ENCODE results near the gene CCR9.

Gene CCR9

DNA sequence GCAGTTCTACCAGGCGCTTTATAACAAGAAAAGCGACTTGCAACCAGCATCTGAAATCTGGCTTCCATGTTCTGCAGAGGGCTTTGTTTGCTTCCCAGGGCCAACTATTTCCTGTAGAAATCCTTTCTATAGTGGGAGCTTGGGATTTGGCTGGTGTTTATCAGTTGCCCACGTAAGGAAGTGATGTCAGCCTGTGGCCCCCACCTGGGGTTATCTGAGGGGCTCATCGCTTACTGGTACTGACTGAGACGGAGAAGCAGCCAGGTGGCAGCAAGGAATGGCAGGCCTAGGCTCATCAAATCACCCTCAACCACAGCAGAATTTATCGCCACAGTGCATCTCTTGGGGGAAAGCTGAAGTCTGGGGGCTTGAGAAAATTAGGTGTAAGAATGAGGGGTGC, 14.6 kb upstream of the CCR9 start:
- peaks cover 27% of the 10 kb centered on the region for H3K4me1 ChIP-seq (ENCODE audit: control insufficient read depth, insufficient read depth, low read length, poor library complexity, severe bottlenecking)
- no peaks in the 10 kb centered on the region for H3K27me3 ChIP-seq (replicated peaks; ENCODE audit: control insufficient read depth, insufficient read depth, low read length, poor library complexity, severe bottlenecking)
- H3K36me3 ChIP-seq (ENCODE audit: control insufficient read depth, insufficient read depth, low read length) = no peaks in the 10 kb centered on the region
- H3K4me3 ChIP-seq (ENCODE audit: insufficient read depth, low read depth, low read length, poor library complexity, severe bottlenecking) = no peak overlapping the region
- no peak for DNase-seq
- H3K27ac ChIP-seq (ENCODE audit: insufficient read depth, low read length, poor library complexity, severe bottlenecking) = no peak overlapping the region
- H3K9me3 ChIP-seq (ENCODE audit: control insufficient read depth, low read length) = no peaks in the 10 kb centered on the region

DNA sequence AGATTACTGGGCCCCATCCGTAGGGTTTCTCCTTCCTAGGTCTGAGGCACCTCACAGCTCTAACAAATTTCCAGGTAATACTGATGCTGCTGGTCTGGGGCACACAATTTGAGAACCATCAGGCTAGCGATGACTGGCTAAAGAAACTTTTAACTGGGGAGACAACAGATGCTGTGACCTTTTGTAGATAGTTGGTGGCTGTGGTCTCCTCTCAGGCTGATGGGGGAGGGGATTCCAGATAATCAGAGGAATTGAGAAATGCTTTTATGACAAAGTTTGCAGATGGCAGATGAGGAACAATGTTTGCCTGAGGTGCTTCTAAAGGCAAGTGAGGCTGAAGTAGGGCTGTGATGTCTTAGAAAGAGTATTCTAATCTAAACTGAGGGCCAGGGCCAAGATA, 13.8 kb upstream of the CCR9 start:
- Histone ChIP-seq H3K9me3 (ENCODE audit: control insufficient read depth, low read length) (no peaks in the 10 kb centered on the region), H3K27me3 (replicated peaks; ENCODE audit: control insufficient read depth, insufficient read depth, low read length, poor library complexity, severe bottlenecking) (no peaks in the 10 kb centered on the region), H3K4me1 (ENCODE audit: control insufficient read depth, insufficient read depth, low read length, poor library complexity, severe bottlenecking) (peaks cover 27% of the 10 kb centered on the region), H3K36me3 (ENCODE audit: control insufficient read depth, insufficient read depth, low read length) (no peaks in the 10 kb centered on the region), H3K4me3 (ENCODE audit: insufficient read depth, low read depth, low read length, poor library complexity, severe bottlenecking) (no peak overlapping the region), H3K27ac (ENCODE audit: insufficient read depth, low read length, poor library complexity, severe bottlenecking) (no peak overlapping the region)
- DNase-seq = no peak

DNA sequence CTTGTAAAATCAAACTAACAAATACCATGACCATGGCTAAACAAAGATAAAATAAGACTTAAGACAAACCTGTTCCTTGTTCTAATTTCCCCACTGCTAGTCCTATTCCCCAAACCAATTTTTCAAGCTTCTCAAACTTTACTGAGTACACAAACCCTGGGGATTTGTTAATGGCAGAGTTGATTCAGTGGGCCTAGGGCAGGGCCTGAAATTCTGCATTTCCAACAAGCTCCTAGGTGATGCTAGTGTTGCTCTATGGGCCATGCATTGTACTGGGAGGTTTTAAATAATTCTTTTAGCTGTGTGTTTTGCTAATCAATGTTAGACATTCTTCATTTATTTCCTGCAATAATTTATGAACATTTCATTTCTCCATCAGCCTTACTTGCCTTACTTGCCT, 13.3 kb upstream of the CCR9 start:
- Histone ChIP-seq H3K4me1 (ENCODE audit: control insufficient read depth, insufficient read depth, low read length, poor library complexity, severe bottlenecking) (peaks cover 27% of the 10 kb centered on the region), H3K27me3 (replicated peaks; ENCODE audit: control insufficient read depth, insufficient read depth, low read length, poor library complexity, severe bottlenecking) (no peaks in the 10 kb centered on the region), H3K4me3 (ENCODE audit: insufficient read depth, low read depth, low read length, poor library complexity, severe bottlenecking) (no peak overlapping the region), H3K36me3 (ENCODE audit: control insufficient read depth, insufficient read depth, low read length) (no peaks in the 10 kb centered on the region), H3K9me3 (ENCODE audit: control insufficient read depth, low read length) (no peaks in the 10 kb centered on the region), H3K27ac (ENCODE audit: insufficient read depth, low read length, poor library complexity, severe bottlenecking) (no peak overlapping the region)
- no peak for DNase-seq

DNA sequence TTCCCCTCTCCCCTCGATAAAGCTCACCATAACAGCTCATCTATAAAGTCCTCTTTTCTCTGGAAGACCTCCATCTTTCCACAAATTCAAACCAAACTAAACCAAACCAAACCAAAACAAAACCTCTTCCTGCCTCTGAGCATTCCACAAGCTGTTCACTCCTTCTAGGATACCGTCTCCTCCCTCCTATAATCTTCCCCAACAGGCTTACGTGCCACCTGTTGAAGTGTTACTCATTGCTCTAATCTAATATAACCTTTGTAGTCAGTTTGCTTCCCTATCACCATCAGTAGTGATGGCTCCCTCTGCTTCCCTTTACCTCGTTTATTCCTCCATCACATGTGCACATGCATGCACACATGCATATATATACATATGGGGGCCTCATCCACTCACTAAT, 12.7 kb upstream of the CCR9 start:
- Histone ChIP-seq H3K27me3 (replicated peaks; ENCODE audit: control insufficient read depth, insufficient read depth, low read length, poor library complexity, severe bottlenecking) (no peaks in the 10 kb centered on the region), H3K4me1 (ENCODE audit: control insufficient read depth, insufficient read depth, low read length, poor library complexity, severe bottlenecking) (peaks cover 25% of the 10 kb centered on the region), H3K27ac (ENCODE audit: insufficient read depth, low read length, poor library complexity, severe bottlenecking) (no peak overlapping the region), H3K9me3 (ENCODE audit: control insufficient read depth, low read length) (no peaks in the 10 kb centered on the region), H3K4me3 (ENCODE audit: insufficient read depth, low read depth, low read length, poor library complexity, severe bottlenecking) (no peak overlapping the region), H3K36me3 (ENCODE audit: control insufficient read depth, insufficient read depth, low read length) (no peaks in the 10 kb centered on the region)
- no peak for DNase-seq

DNA sequence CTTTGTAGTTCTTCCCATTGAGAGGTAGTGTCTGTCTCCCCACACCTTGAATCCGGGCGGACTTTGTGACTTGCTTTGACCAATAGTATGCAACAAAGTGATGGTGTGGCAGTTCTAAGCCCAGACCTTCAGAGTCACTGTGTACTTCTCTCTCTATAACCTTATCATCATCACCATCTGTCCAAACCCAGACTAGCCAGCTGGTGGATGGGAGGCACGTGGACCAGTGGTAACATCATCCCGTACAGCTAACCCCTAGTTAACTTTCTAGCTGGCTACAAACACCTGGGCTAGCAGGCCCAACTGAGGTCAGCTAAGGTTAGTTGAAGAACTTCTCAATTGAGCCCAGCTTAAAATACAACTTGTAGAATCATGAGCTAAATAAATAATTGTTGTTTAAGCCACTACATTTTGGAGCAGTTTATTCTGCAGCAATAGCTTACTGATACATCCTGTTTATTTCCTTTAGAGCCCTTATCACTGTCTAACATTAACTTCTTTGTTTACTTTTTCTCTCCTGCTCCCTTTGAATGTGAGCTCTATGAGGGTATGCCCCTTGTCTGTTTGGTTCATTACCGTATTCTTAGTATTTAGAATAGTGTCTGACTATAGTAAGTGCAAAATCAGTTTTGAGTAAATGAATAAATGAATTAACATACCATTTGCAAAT, 11.5 kb upstream of the CCR9 start:
- Histone ChIP-seq H3K36me3 (ENCODE audit: control insufficient read depth, insufficient read depth, low read length) (no peaks in the 10 kb centered on the region), H3K4me3 (ENCODE audit: insufficient read depth, low read depth, low read length, poor library complexity, severe bottlenecking) (no peak overlapping the region), H3K27ac (ENCODE audit: insufficient read depth, low read length, poor library complexity, severe bottlenecking) (no peak overlapping the region), H3K4me1 (ENCODE audit: control insufficient read depth, insufficient read depth, low read length, poor library complexity, severe bottlenecking) (peaks cover 13% of the 10 kb centered on the region), H3K9me3 (ENCODE audit: control insufficient read depth, low read length) (no peaks in the 10 kb centered on the region), H3K27me3 (replicated peaks; ENCODE audit: control insufficient read depth, insufficient read depth, low read length, poor library complexity, severe bottlenecking) (no peaks in the 10 kb centered on the region)
- no peak for DNase-seq

DNA sequence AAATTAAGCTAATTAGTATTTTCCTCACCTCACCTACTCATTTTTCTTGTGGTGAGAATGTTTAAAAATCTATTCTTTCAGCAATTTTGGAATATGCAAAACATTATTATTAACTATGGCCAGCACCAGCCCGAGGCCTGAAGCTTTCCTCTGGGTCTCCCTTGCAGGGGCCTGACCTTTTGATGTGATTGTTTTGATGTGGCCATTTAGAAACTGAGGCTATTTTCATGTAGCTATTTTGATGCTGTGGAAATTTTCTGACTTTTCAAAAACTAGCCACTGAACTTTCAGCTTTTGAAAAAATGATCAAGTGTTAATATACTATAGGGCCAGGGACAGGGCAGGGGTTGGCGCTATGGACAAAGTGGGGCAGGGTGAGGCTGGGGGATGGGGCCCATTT, 8.2 kb upstream of the CCR9 start:
- Histone ChIP-seq H3K27ac (ENCODE audit: insufficient read depth, low read length, poor library complexity, severe bottlenecking) (no peak overlapping the region), H3K36me3 (ENCODE audit: control insufficient read depth, insufficient read depth, low read length) (no peaks in the 10 kb centered on the region), H3K9me3 (ENCODE audit: control insufficient read depth, low read length) (no peaks in the 10 kb centered on the region), H3K27me3 (replicated peaks; ENCODE audit: control insufficient read depth, insufficient read depth, low read length, poor library complexity, severe bottlenecking) (no peaks in the 10 kb centered on the region), H3K4me1 (ENCODE audit: control insufficient read depth, insufficient read depth, low read length, poor library complexity, severe bottlenecking) (peaks cover 9% of the 10 kb centered on the region), H3K4me3 (ENCODE audit: insufficient read depth, low read depth, low read length, poor library complexity, severe bottlenecking) (no peak overlapping the region)
- no peak for DNase-seq

DNA sequence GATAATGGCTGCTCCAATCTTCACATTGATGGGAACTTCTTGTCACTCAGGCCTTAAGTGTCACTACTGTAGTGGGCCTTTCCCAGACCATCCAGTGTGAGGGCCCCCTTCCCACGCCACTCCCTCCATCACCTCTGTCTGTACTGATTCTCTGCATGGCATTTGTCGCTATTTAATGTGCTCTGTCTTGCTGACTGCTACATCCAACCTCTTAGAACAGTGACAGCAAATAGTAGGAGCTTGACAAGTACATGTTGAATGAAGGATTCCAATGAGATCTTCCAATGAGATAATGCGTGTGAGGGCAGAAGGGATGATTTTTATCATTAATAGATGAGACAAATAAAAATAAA, 5.6 kb upstream of the CCR9 start:
- Histone ChIP-seq H3K36me3 (ENCODE audit: control insufficient read depth, insufficient read depth, low read length) (no peaks in the 10 kb centered on the region), H3K27ac (ENCODE audit: insufficient read depth, low read length, poor library complexity, severe bottlenecking) (no peak overlapping the region)
- no peak for DNase-seq

DNA sequence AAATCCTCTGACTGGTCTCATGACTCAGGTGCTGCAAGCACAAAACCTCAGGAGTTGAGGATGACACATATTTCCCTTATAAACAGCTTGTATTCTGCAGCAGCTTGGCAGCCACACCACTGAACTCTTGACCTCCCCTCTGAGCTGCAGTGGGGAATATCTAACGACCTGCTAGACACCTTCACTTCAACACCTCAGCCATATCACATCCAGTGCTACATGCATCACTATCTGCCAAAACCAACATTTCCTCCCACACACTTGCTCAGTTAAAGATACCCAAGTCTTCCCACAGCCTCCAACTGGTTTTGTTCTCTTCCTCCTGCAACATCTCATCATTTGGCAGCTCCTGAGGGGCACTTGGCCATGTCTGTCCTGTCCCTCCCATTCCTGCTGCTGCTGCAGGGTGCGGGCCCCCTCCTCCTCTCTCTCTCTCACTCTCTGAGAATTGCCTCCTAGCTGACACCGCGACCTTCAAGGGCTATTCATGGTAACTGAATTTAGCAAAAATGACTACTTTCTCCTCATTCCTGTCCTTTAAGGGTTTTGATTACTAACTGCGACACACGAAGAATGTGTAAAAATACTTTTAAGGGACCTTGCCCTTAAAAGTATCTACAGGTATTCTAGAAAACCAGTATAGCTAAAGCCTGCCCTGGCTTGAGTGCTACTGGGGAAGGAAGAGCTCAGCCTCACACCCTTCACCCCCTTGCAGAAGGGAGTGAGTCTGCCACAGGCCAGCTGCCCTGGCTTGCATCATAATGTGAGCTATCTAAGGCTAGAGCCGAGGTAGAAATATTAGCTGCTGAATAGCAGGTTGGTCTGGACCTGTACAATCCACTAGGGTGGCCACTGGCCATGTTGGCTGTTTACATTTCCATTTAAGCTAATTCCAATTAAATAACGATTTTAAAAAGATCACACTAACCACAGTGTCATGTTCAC, 5.0 kb upstream of the CCR9 start:
- peak in 2 of 3 donors; percentile 13 to 32 for DNase-seq
- no peaks in the 10 kb centered on the region for H3K27me3 ChIP-seq (replicated peaks; ENCODE audit: control insufficient read depth, insufficient read depth, low read length, poor library complexity, severe bottlenecking)
- peaks cover 9% of the 10 kb centered on the region for H3K4me1 ChIP-seq (ENCODE audit: control insufficient read depth, insufficient read depth, low read length, poor library complexity, severe bottlenecking)
- H3K27ac ChIP-seq (ENCODE audit: insufficient read depth, low read length, poor library complexity, severe bottlenecking) = no peak overlapping the region
- H3K9me3 ChIP-seq (ENCODE audit: control insufficient read depth, low read length) = no peaks in the 10 kb centered on the region
- H3K36me3 ChIP-seq (ENCODE audit: control insufficient read depth, insufficient read depth, low read length) = no peaks in the 10 kb centered on the region
- H3K4me3 ChIP-seq (ENCODE audit: insufficient read depth, low read depth, low read length, poor library complexity, severe bottlenecking) = no peak overlapping the region

More for the DNA sequence above, 5.6 kb upstream of the CCR9 start:
- Histone ChIP-seq H3K27me3 (replicated peaks; ENCODE audit: control insufficient read depth, insufficient read depth, low read length, poor library complexity, severe bottlenecking) (no peaks in the 10 kb centered on the region), H3K4me3 (ENCODE audit: insufficient read depth, low read depth, low read length, poor library complexity, severe bottlenecking) (no peak overlapping the region), H3K9me3 (ENCODE audit: control insufficient read depth, low read length) (no peaks in the 10 kb centered on the region), H3K4me1 (ENCODE audit: control insufficient read depth, insufficient read depth, low read length, poor library complexity, severe bottlenecking) (peaks cover 9% of the 10 kb centered on the region)

DNA sequence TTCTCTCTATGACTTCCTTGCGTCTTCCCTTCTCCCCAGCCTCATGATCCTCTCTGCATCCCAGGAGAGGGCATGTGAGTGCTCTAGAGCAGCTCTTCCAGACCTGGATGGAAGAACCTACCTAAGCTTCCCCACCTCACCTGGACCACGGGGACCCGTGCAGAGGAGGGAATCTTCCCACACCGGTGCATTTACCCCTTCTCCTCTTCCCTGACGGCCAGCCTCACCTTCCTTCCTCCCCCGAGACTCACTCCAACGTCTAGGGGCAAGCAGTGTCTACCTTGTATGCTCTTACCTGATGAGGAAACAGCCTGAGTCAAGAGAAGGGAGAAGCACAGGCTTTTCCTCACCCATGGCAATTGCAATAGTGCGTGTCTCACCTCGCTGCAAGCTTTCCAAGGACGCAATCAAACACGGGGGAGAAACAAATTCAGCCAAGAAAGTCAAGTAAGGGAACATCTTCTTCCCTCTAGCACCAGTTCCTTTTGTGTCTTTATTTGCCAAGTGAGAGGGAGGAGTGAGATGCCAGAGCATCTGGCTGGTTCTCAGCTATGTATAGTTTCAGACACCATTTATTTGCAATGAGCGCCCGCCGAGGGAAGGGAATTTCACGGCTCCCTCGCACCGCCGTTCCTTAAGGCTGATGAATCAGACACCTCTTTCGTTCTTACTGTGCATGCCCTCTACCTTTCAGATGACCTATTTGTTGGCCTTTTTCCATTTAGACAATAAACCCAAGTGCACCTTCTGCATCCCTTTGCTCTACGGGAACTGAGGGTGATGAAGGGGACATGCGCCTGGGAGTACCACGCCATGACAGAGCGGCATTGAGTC, 1.8 kb upstream of the CCR9 start:
- Histone ChIP-seq H3K36me3 (ENCODE audit: control insufficient read depth, insufficient read depth, low read length) (no peaks in the 10 kb centered on the region), H3K27me3 (replicated peaks; ENCODE audit: control insufficient read depth, insufficient read depth, low read length, poor library complexity, severe bottlenecking) (no peaks in the 10 kb centered on the region), H3K27ac (ENCODE audit: insufficient read depth, low read length, poor library complexity, severe bottlenecking) (no peak overlapping the region), H3K9me3 (ENCODE audit: control insufficient read depth, low read length) (no peaks in the 10 kb centered on the region), H3K4me1 (ENCODE audit: control insufficient read depth, insufficient read depth, low read length, poor library complexity, severe bottlenecking) (peaks cover 9% of the 10 kb centered on the region), H3K4me3 (ENCODE audit: insufficient read depth, low read depth, low read length, poor library complexity, severe bottlenecking) (no peak overlapping the region)
- DNase-seq = no peak
